ENCODE measurements around the gene CRIM1.

DNA sequence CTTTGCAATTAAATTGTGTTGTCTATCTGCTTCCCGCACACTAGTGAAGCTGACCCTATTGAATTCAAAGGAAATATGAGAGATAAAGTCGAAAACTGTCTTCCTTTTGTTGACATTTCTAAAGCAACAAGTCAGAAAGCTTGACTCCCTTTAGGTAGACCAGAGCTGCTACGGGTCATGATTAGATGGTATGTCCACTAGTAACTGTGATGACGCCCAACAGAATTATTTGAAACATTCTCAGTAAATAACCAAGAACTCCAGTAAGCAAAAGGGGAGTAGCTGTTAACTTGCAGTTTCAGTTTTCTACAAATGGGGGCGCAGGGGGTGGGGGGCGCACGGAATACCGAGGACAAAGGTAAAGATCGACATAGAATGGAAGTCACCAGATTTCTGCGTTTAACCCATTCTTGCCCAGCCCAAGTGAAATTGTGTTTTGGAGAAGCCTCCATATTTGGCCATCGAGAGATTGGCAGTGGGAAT, 56.4 kb downstream of the CRIM1 start:
- no peak for TF ChIP-seq POLR2A (IDR thresholded peaks at IDR 0.05; ENCODE audit: low read depth)
- TF ChIP-seq, protein P1, sequence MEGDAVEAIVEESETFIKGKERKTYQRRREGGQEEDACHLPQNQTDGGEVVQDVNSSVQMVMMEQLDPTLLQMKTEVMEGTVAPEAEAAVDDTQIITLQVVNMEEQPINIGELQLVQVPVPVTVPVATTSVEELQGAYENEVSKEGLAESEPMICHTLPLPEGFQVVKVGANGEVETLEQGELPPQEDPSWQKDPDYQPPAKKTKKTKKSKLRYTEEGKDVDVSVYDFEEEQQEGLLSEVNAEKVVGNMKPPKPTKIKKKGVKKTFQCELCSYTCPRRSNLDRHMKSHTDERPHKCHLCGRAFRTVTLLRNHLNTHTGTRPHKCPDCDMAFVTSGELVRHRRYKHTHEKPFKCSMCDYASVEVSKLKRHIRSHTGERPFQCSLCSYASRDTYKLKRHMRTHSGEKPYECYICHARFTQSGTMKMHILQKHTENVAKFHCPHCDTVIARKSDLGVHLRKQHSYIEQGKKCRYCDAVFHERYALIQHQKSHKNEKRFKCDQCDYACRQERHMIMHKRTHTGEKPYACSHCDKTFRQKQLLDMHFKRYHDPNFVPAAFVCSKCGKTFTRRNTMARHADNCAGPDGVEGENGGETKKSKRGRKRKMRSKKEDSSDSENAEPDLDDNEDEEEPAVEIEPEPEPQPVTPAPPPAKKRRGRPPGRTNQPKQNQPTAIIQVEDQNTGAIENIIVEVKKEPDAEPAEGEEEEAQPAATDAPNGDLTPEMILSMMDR (IDR thresholded peaks at IDR 0.05): no peak
- TF ChIP-seq POLR2AphosphoS5 (IDR thresholded peaks at IDR 0.05): no peak
